Stimulated activated CD8-positive, alpha-beta memory T cell treated with anti-CD3 and anti-CD28 coated beads, Interleukin-7, amount 100 ng/mL, for 4 hours (primary cell): ENCODE results near the gene HMCES.
"Not testable (repeated sequence)": the region's sequence is repeated elsewhere in the genome, so short reads cannot be mapped to it uniquely, and the experiment has no call there.

Source experiments
- DNase-seq, 2 donors: peaks; one replicate each; pipeline ENCODE4 v3.0.0-alpha.2; 2020; ENCODE audit warnings: low read depth in 2 of 2

HMCES gene

GRCh38 chr3:129320261-129320660 is 41.6 kb downstream of the HMCES start:
- DNase-seq = no peak

GRCh38 chr3:129320825-129321487 is 42.3 kb downstream of the HMCES start:
- DNase-seq = no peak

DNA sequence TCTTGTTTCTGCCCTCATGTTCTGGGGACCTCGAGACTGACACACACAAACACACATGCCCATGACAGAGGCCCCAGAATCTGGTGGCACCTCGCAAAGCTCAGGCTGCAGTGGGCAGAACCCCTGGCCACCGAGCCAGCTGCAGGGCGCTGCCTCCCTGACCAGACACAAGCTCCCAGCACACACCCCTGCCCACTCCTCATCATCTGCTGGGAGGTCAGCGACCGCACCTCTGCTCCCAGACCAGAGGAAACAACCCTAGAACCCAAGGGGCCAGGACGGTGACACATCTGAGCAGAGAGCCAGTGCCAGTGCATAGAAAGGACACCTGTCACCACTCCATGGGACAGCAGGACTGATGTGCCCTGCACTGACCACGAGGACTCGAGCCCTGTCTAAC is 43.2 kb downstream of the HMCES start:
- no peak for DNase-seq

- DNase-seq = no peak
Measured at GRCh38 chr3:129323651-129324294, 45.1 kb downstream of the HMCES start.

- no peak for DNase-seq
Measured at GRCh38 chr3:129324855-129325254, 46.2 kb downstream of the HMCES start.

DNA sequence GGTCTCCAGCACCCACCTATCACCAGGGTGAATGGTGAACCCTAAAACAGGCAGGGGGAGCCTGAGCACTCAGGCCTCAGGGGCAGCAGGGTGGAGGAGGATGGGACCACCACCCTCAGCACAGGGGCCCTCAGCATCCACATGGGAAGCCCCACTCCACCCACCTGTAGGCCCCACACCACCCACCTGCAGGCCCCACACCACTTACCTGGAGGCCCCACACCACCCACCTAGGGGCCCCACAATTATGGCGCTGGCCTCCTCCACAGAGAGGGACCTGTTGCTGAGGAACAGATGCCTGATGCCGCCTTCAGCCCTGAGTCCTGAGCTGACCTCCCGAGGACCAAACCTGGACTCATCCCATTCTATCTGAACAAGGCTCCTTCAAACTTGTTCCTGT is 46.7 kb downstream of the HMCES start:
- no peak for DNase-seq

- DNase-seq = no peak
Measured at GRCh38 chr3:129326138-129326537, 47.5 kb downstream of the HMCES start.

DNA sequence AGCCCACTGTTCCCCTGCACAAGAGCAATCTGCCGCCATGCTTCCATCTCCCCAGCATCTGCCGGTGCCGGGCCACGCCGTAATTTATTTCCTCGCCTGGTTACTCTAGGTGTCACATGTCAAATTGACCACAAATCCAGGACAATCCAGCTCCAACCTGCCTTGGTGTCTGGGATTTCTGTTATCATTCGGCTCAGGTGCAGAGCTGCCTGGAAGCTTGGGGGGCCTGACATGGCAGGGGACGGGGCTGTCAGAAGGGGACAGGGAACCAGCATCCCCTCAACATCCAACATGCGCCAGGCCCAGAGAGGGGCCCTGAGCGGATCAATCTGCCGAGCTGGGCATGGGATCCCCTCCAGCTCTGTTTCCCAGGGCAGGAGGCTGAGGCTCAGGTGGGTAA is 47.9 kb downstream of the HMCES start:
- DNase-seq = no peak

DNA sequence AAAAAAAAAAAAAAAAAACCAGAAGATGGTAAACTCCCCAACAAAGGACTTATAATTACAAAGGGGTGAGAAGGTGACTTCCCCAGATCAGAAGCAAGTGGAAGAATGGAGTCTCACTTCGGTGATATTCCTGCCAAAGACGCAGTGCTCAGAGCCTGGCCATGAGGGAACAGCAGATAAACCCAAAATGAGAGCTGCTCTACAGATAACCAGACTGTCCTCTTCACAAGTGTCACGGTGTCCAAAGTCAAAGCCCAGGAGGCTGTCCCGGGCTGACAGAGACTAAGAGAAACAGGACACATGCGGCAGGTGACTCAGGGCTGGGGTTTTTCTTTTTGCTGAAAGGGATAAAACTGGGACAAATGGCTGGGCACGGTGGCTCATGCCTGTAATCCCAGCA is 48.8 kb downstream of the HMCES start:
- DNase-seq = no peak

GRCh38 chr3:129329858-129330257 is 51.2 kb downstream of the HMCES start:
- DNase-seq = no peak

DNA sequence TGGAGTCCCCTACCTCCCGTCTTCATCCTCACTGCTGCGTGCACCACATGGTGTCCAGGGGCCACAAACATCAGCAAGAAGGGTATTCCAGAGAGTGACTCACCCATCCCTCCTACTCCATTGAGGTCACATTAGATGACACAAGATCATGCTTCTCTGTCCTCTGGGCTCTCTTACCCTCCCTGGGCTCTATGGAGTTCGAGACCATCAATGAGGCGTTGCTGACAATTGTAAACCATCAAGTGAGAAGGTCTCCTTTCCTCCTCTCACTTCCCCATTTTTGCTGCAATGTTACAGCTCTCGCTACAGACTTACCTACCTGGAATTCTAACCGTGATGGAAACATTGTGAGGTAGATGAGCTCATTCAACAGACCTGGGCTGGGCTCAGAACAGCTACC is 51.7 kb downstream of the HMCES start:
- DNase-seq = no peak

- DNase-seq = no peak
Measured at GRCh38 chr3:129333891-129334290, 55.2 kb downstream of the HMCES start.

GRCh38 chr3:129336093-129336706 is 57.5 kb downstream of the HMCES start:
- DNase-seq = no peak

GRCh38 chr3:129337719-129338118 is 59.0 kb downstream of the HMCES start:
- not testable (repeated sequence) for DNase-seq

DNA sequence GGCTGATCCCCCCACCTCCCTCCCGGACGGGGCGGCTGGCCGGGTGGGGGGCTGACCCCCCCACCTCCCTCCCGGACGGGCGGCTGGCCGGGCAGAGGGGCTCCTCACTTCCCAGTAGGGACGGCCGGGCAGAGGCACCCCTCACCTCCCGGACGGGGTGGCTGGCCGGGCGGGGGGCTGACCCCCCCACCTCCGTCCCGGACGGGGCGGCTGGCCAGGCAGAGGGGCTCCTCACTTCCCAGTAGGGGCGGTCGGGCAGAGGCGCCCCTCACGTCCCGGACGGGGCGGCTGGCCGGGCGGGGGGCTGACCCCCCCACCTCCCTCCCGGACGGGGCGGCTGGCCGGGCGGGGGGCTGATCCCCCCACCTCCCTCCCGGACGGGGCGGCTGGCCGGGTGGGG is 60.5 kb downstream of the HMCES start:
- not testable (repeated sequence) for DNase-seq

DNA sequence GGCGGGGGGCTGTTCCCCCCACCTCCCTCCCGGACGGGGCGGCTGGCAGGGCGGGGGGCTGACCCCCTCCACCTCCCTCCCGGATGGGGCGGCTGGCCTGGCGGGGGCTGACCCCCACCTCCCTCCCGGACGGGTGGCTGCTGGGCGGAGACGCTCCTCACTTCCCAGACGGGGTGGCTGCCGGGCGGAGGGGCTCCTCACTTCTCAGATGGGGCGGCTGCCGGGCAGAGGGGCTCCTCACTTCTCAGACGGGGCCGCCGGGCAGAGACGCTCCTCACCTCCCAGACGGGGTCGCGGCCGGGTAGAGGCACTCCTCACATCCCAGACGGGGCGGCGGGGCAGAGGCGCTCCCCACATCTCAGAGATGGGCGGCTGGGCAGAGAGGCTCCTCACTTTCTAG is 61.2 kb downstream of the HMCES start:
- not testable (repeated sequence) for DNase-seq

DNA sequence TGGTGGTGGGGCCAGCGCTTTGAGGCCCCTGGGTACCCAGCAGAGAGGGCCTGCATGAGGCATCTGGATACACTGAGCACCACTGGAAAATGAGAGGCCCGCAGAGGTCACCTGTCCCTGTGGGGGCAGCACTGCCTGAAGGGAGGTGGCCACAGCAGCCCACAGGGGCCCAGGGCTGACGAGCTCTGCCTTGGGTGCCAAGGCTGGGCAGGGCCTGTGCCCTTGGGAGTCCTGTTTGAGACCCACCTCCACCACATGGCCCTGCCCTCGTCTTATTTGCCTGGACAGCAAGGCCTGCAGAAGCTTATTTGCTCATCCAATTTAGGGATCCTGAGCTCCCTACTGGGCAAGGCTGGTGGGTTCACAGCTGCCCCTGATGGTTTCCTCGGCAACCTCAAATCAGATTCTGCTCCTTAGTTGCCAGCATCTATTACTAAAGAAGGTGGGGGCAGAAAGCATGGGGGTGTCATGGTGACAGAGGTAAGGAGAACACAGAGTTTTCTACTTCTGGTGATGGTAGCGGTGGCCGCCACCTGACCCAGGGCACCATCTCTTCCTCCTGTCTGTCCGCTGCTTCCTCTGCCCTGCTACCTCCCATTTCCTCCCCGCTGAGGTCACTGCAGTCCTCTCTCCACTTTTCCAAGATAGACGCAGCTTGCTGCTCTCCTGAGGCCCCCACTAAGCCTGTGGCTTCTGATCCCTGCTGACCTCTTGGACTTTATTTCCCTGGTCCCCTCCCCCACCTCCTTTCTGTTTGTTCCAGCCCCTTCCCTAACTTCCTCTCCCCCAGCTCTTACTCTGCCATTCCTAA is 62.9 kb downstream of the HMCES start:
- DNase-seq = no peak

- no peak for DNase-seq
Measured at GRCh38 chr3:129343643-129344360, 65.1 kb downstream of the HMCES start.

DNA sequence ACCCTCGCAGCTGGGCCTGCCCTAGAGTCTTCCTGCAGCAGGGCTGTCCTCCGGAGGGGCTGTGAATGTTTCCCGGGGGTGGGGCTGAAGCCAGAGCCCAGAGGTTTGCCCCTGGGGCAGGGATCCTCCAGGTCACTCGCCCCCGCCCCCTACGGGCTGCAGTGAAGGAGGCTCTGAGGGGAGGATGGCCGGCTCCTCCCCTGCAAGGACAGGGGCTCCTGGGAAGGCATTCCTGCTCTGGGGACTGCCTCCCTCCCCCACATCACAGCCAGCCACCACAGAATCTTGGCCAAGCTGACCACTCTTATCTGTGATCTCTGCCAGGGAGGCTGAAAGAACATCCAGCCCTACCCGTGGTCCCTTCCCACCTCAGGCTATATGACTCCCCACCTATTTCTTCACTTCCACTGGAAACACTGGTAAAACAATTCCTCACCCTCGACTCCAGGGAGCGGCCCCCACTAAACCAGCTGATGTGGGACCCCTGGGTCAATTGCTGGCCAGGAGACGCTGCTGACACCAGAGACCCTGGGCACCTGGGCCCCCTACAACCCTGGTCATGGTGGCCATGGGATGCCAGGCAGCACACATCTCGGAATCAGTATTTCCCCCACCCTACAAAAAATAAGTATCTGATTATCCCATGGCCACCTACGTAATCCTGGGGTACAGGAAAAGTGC is 66.0 kb downstream of the HMCES start:
- no peak for DNase-seq

GRCh38 chr3:129345281-129345680 is 66.6 kb downstream of the HMCES start:
- DNase-seq = no peak

GRCh38 chr3:129345971-129346370 is 67.3 kb downstream of the HMCES start:
- DNase-seq = no peak
